Smooth muscle cell (in vitro differentiated cells): ENCODE measurements around the gene NFKB1. TPM values are rescaled to one million over a fixed set of nuclear protein-coding genes. Genes with fewer than 3 reads are reported as not detected.
A peak's percentile ranks its signal among the peaks of the same experiment; 100 is the strongest.

Source experiments
- DNase-seq: peaks from one replicate; lab custom pipeline; 2025; ENCODE audit not compliant: unreplicated experiment; lab: John Stamatoyannopoulos, UW
- H2AFZ ChIP-seq: fragments of 200-600 bp; sonication (generic); 2 replicates; pipeline ENCODE4 v1.6.0; 2016; ENCODE audit warnings: antibody characterized with exemption, low read depth, mild to moderate bottlenecking
- H3F3A ChIP-seq: fragments of 200-600 bp; sonication (generic); 2 replicates; pipeline ENCODE4 v1.6.0; 2017; ENCODE audit warnings: antibody characterized with exemption, low read depth
- H3K27ac ChIP-seq: fragments of 200-600 bp; sonication (generic); 2 replicates; pipeline ENCODE4 v1.5.1; 2016; ENCODE audit warnings: low read depth, mild to moderate bottlenecking
- H3K27me3 ChIP-seq: fragments of 200-600 bp; sonication (generic); 2 replicates; pipeline ENCODE4 v1.6.1; 2016; ENCODE audit warnings: low read depth, mild to moderate bottlenecking
- H3K36me3 ChIP-seq: fragments of 200-600 bp; sonication (generic); 2 replicates; pipeline ENCODE4 v1.5.1; 2016; ENCODE audit warnings: low read depth
- H3K4me1 ChIP-seq: fragments of 200-600 bp; sonication (generic); 2 replicates; pipeline ENCODE4 v1.5.1; 2016; ENCODE audit warnings: low read depth
- H3K4me2 ChIP-seq: fragments of 200-600 bp; sonication (generic); 2 replicates; pipeline ENCODE4 v1.6.0; 2016; ENCODE audit warnings: mild to moderate bottlenecking
- H3K4me3 ChIP-seq: fragments of 200-600 bp; sonication (generic); 2 replicates; pipeline ENCODE4 v1.5.1; 2016; ENCODE audit warnings: mild to moderate bottlenecking
- H3K79me2 ChIP-seq: fragments of 200-600 bp; sonication (generic); 2 replicates; pipeline ENCODE4 v1.6.0; 2016; ENCODE audit warnings: low read depth, mild to moderate bottlenecking
- H3K9ac ChIP-seq: fragments of 200-600 bp; sonication (generic); 2 replicates; pipeline ENCODE4 v1.6.0; 2016; ENCODE audit warnings: low read depth
- H3K9me3 ChIP-seq: fragments of 200-600 bp; sonication (generic); replicated peaks from 2 replicates; pipeline ENCODE4 v1.5.1; 2016; ENCODE audit warnings: low read depth
- H4K20me1 ChIP-seq: fragments of 200-600 bp; sonication (generic); 2 replicates; pipeline ENCODE4 v1.6.0; 2016; ENCODE audit warnings: low read depth
- CTCF ChIP-seq: fragments of 200-600 bp; sonication (generic); IDR thresholded peaks from 2 replicates; pipeline ENCODE4 v1.5.1; 2017; ENCODE audit warnings: borderline replicate concordance, mild to moderate bottlenecking, antibody characterized with exemption; ENCODE audit not compliant: insufficient read depth, poor library complexity, severe bottlenecking
- WGBS: methylation state at CpG from one replicate; pipeline ENCODE4 v1.1.7; 2016; ENCODE audit warnings: low lambda C conversion rate; 5-methylcytosine and 5-hydroxymethylcytosine counted together
- polyA plus RNA-seq: library from polyadenylated mRNA; unstranded; fragments of >200 nt; fragmentation: Nextera tagmentation; extraction: Ambion mirVana; gene quantifications from 2 replicates; pipeline ENCODE4 v1.2.1, GENCODE V29; 2016
- total RNA-seq: library from RNA; depleted of rRNA; stranded (reverse); fragments of >200 nt; gene quantifications from 2 replicates; pipeline ENCODE4 v1.2.3, GENCODE V29; 2014

Gene NFKB1
- total and polyA plus RNA-seq, 2 experiments from 2014 or later, result 15.6 to 16.1 TPM

- no peaks in the 10 kb centered on the region for H3F3A ChIP-seq
- H3K9me3 ChIP-seq, result no peaks in the 10 kb centered on the region
- H3K36me3 ChIP-seq, result peaks cover 18% of the 10 kb centered on the region
- H3K4me2 ChIP-seq, result no peak overlapping the region
- H3K79me2 ChIP-seq, result no peaks in the 10 kb centered on the region
- H3K4me1 ChIP-seq, result peaks cover 4% of the 10 kb centered on the region
- no peak overlapping the region for H3K9ac ChIP-seq
- no peak overlapping the region for H2AFZ ChIP-seq
- no peaks in the 10 kb centered on the region for H3K27me3 ChIP-seq
- no peak for TF ChIP-seq CTCF
- H4K20me1 ChIP-seq, result no peaks in the 10 kb centered on the region
- H3K4me3 ChIP-seq, result no peak overlapping the region
- WGBS, result 84% methylated on average over 1 of the region's 1 CpG
- no peak for DNase-seq
- peak overlapping the region; percentile 6 for H3K27ac ChIP-seq
Measured at GRCh38 chr4:102598086-102598761, 97.1 kb downstream of the NFKB1 start.

- Histone ChIP-seq H3K27me3 (no peaks in the 10 kb centered on the region), H4K20me1 (no peaks in the 10 kb centered on the region), H3K27ac (peak overlapping the region; percentile 6), H3K9ac (no peak overlapping the region), H3F3A (no peaks in the 10 kb centered on the region), H3K4me1 (peaks cover 4% of the 10 kb centered on the region), H3K4me2 (no peak overlapping the region), H3K4me3 (no peak overlapping the region), H3K79me2 (no peaks in the 10 kb centered on the region), H3K9me3 (no peaks in the 10 kb centered on the region), H3K36me3 (peaks cover 18% of the 10 kb centered on the region), H2AFZ (no peak overlapping the region)
- DNase-seq, result no peak
- no peak for TF ChIP-seq CTCF
- 92% methylated on average over 6 of the region's 6 CpGs for WGBS
Measured at GRCh38 chr4:102598762-102599374, 97.7 kb downstream of the NFKB1 start.

GRCh38 chr4:102599455-102599854 lies 98.3 kb downstream of the NFKB1 start:
- TF ChIP-seq CTCF, result no peak
- Histone ChIP-seq H3K27me3 (no peaks in the 10 kb centered on the region), H3K4me2 (no peak overlapping the region), H2AFZ (no peak overlapping the region), H3K9ac (no peak overlapping the region), H3F3A (no peaks in the 10 kb centered on the region), H3K27ac (no peak overlapping the region), H3K79me2 (no peaks in the 10 kb centered on the region), H3K36me3 (peaks cover 22% of the 10 kb centered on the region), H4K20me1 (no peaks in the 10 kb centered on the region), H3K9me3 (no peaks in the 10 kb centered on the region), H3K4me3 (no peak overlapping the region), H3K4me1 (peaks cover 4% of the 10 kb centered on the region)
- 66% methylated on average over 4 of the region's 4 CpGs for WGBS
- no peak for DNase-seq

GRCh38 chr4:102599886-102600285 lies 98.7 kb downstream of the NFKB1 start:
- no peak for DNase-seq
- H3K9ac ChIP-seq, result no peak overlapping the region
- no peaks in the 10 kb centered on the region for H3K9me3 ChIP-seq
- H3K4me2 ChIP-seq, result no peak overlapping the region
- no peaks in the 10 kb centered on the region for H3F3A ChIP-seq
- WGBS, result 77% methylated on average over 3 of the region's 3 CpGs
- no peak overlapping the region for H3K27ac ChIP-seq
- H4K20me1 ChIP-seq, result no peaks in the 10 kb centered on the region
- no peaks in the 10 kb centered on the region for H3K27me3 ChIP-seq
- H2AFZ ChIP-seq, result no peak overlapping the region
- peaks cover 4% of the 10 kb centered on the region for H3K4me1 ChIP-seq
- peaks cover 25% of the 10 kb centered on the region for H3K36me3 ChIP-seq
- TF ChIP-seq CTCF, result no peak
- no peaks in the 10 kb centered on the region for H3K79me2 ChIP-seq
- no peak overlapping the region for H3K4me3 ChIP-seq
